Measurements from ENCODE around the gene IGF1. TPM values are rescaled to one million over a fixed set of nuclear protein-coding genes. Genes with fewer than 3 reads are reported as not detected.

IGF1 gene
- polyA plus RNA-seq, 3 donors = 3.4 to 5.6 (median 3.6) TPM

- no peak for DNase-seq
Measured at GRCh38 chr12:102503056-102503681, 22.8 kb upstream of the IGF1 start.

- DNase-seq = no peak
Measured at GRCh38 chr12:102501773-102502172, 21.4 kb upstream of the IGF1 start.

- no peak for DNase-seq
Measured at GRCh38 chr12:102498471-102498870, 18.1 kb upstream of the IGF1 start.

- no peak for DNase-seq
Measured at GRCh38 chr12:102497743-102498142, 17.4 kb upstream of the IGF1 start.

- no peak for DNase-seq
Measured at GRCh38 chr12:102496591-102496990, 16.2 kb upstream of the IGF1 start.

- no peak for DNase-seq
Measured at GRCh38 chr12:102487226-102487625, 6.9 kb upstream of the IGF1 start.

- no peak for DNase-seq
Measured at GRCh38 chr12:102486153-102486552, 5.8 kb upstream of the IGF1 start.

GRCh38 chr12:102484428-102484958, 4.1 kb upstream of the IGF1 start:
- no peak for DNase-seq

GRCh38 chr12:102484017-102484416, 3.7 kb upstream of the IGF1 start:
- no peak for DNase-seq

- DNase-seq = no peak
Measured at GRCh38 chr12:102483466-102483865, 3.1 kb upstream of the IGF1 start.

- no peak for DNase-seq
Measured at GRCh38 chr12:102481705-102482425, 1.5 kb upstream of the IGF1 start.

GRCh38 chr12:102479939-102480338, 424 bp downstream of the IGF1 start:
- DNase-seq = no peak

GRCh38 chr12:102479099-102479885, 1.1 kb downstream of the IGF1 start:
- DNase-seq = no peak

- DNase-seq = no peak
Measured at GRCh38 chr12:102478405-102479098, 1.8 kb downstream of the IGF1 start.

GRCh38 chr12:102475355-102475754, 5.0 kb downstream of the IGF1 start:
- DNase-seq = no peak

GRCh38 chr12:102474438-102475064, 5.8 kb downstream of the IGF1 start:
- no peak for DNase-seq

- DNase-seq = no peak
Measured at GRCh38 chr12:102472496-102472895, 7.9 kb downstream of the IGF1 start.

GRCh38 chr12:102471556-102471955, 8.8 kb downstream of the IGF1 start:
- no peak for DNase-seq

GRCh38 chr12:102470945-102471344, 9.4 kb downstream of the IGF1 start:
- no peak for DNase-seq

GRCh38 chr12:102468261-102468915, 12.0 kb downstream of the IGF1 start:
- DNase-seq = no peak
